HepG2 (cell line): ENCODE results near the gene SGF29. TPM values are rescaled to one million over a fixed set of nuclear protein-coding genes. Genes with fewer than 3 reads are reported as not detected.

Experiments used
- ADNP ChIP-seq: sonication (generic); formaldehyde crosslinking; IDR thresholded peaks from 2 replicates; pipeline ENCODE4 v1.4.0; 2020; ENCODE audit warnings: missing genetic modification reagents
- AGO2 ChIP-seq: fragments of 200-400 bp; formaldehyde crosslinking; optimal IDR thresholded peaks from 2 replicates; pipeline ENCODE3; 2017; ENCODE audit warnings: mild to moderate bottlenecking, low read depth, low read length, moderate library complexity
- CENPT ChIP-seq: sonication (generic); formaldehyde crosslinking; IDR thresholded peaks from 2 replicates; pipeline ENCODE4 v1.8.0; 2022; ENCODE audit warnings: low read depth, mild to moderate bottlenecking, moderate library complexity, missing genetic modification reagents
- HDAC2 ChIP-seq: sonication (generic); formaldehyde crosslinking; IDR thresholded peaks from 2 replicates; pipeline ENCODE4 v1.4.0; 2020; ENCODE audit warnings: missing genetic modification reagents
- MED13 ChIP-seq: sonication (generic); formaldehyde crosslinking; IDR thresholded peaks from 2 replicates; pipeline ENCODE4 v1.5.0; 2020; ENCODE audit warnings: missing genetic modification reagents
- RBM39 ChIP-seq: fragments of 200-400 bp; formaldehyde crosslinking; IDR thresholded peaks from one replicate; pipeline ENCODE4 v1.6.1; 2018; ENCODE audit warnings: antibody characterized with exemption, mild to moderate bottlenecking, low read depth, low read length; ENCODE audit not compliant: poor library complexity, severe bottlenecking
- TSC22D2 ChIP-seq: sonication (generic); formaldehyde crosslinking; IDR thresholded peaks from 2 replicates; pipeline ENCODE4 v1.5.1; 2020; ENCODE audit warnings: missing genetic modification reagents, mild to moderate bottlenecking, borderline replicate concordance
- YY1 ChIP-seq: IDR thresholded peaks from 2 replicates; pipeline ENCODE4 v1.6.1; 2011; ENCODE audit warnings: low read length, low read depth, moderate library complexity, mild to moderate bottlenecking; ENCODE audit not compliant: insufficient read depth, insufficient replicate concordance
- ZEB1 ChIP-seq: IDR thresholded peaks from 2 replicates; pipeline ENCODE4 v1.6.1; 2012; ENCODE audit warnings: mild to moderate bottlenecking, low read depth, inconsistent platforms; ENCODE audit not compliant: insufficient replicate concordance
- polyA plus RNA-seq, 8 experiments: library from polyadenylated mRNA; depleted of rRNA in 3 of 8; stranded (reverse) in 7 of 8; unstranded in 1 of 8; fragments of >200 nt; fragmentation: Illumina TruSeq in 4 of 8; extraction: Trizol in 4 of 8; gene quantifications; 2 replicates each; pipeline versions ENCODE4 v1.2.1 to v1.2.3, GENCODE V29; 2011 to 2016; ENCODE audit warnings: low read depth in 4 of 8, missing spikeins in 1 of 8, mixed read lengths in 1 of 8; ENCODE audit not compliant: insufficient read depth in 1 of 8
- total RNA-seq, 5 experiments: library from RNA; depleted of rRNA; stranded (reverse); fragments of >200 nt; fragmentation: Illumina TruSeq; extraction: Trizol; gene quantifications; 2 replicates each; pipeline ENCODE4 v1.2.3, GENCODE V29; 2016; ENCODE audit warnings: low read depth in 1 of 5
- TF ChIP-seq, protein P1 (sequence below): sonication (generic); formaldehyde crosslinking; conservative IDR thresholded peaks from 2 replicates; pipeline ENCODE4 v1.8.0; 2022; ENCODE audit warnings: mild to moderate bottlenecking, moderate library complexity, missing genetic modification reagents
- TF ChIP-seq, protein P2 (sequence below): sonication (generic); formaldehyde crosslinking; IDR thresholded peaks from 2 replicates; pipeline ENCODE4; 2020; ENCODE audit warnings: missing genetic modification reagents, mild to moderate bottlenecking, borderline replicate concordance
- TF ChIP-seq, protein P3 (sequence below): sonication (generic); formaldehyde crosslinking; IDR thresholded peaks from 2 replicates; pipeline ENCODE4 v1.4.0; 2020; ENCODE audit warnings: low read depth, mild to moderate bottlenecking, missing genetic modification reagents
- TF ChIP-seq, protein P4 (sequence below), 2 experiments: sonication (generic) in 1 of 2; formaldehyde crosslinking in 1 of 2; IDR thresholded peaks; 2 replicates each; pipeline versions ENCODE4 v1.5.1 to v1.6.1; 2011 to 2020; ENCODE audit warnings: borderline replicate concordance in 1 of 2, low read depth in 1 of 2, low read length in 1 of 2, mild to moderate bottlenecking in 1 of 2, missing genetic modification reagents in 1 of 2, moderate library complexity in 1 of 2
- TF ChIP-seq, protein P5 (sequence below): sonication (generic); formaldehyde crosslinking; conservative IDR thresholded peaks from 2 replicates; pipeline ENCODE4 v1.4.0; 2020; ENCODE audit warnings: mild to moderate bottlenecking, missing genetic modification reagents, moderate library complexity

The SGF29 gene
- total and polyA plus RNA-seq, 2 of the 13 experiments (the other 11 are each of a cell fraction or from before 2014, with no cell fraction given), result 5.0 to 29.4 TPM

DNA sequence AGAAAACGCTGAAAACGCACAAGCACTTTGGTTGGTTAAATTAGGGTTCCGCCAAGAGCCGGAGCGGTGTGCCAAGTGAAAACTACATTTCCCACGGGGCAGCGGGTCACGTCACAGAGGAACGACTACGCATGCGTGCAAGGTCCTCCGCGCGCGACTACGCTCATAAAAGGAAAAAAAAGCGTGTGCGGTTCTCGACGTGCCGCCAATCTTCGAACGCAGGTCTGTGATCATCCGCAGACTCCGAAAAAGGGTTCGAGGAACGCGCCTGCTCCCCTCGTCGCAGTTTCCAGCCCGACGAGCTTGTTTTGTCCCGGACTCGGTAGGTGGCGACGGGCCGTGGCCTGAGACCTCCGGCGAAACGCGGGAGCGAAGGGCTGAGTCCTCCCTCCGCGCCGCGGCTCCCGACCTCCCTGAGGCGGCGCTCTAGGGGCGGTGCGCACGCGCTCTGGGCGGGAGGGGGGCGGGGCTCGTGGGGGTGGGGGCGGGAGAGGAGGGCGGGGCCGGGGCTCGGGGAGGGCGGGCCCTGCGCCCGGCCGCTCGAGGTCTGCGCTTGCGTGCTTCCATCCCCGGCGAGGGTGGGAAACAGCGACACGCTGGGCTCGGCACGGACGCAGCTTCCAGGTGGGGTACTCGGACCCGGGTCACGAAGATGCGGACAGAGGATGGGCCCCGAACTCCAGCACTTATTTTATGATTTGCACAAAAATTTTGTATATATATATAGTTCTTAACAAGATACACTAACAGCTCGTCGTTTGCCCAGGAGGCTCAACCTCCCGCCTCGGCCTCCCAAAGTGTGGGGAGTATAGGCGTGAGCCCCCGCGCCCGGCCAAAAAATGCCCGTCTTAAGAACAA lies at the start of gene SGF29 (continued):
- TF ChIP-seq CENPT (CRISPR knock-in tag) (peak; percentile 98), MED13 (peak; percentile 20; the same call in 1 of the 2 replicates), RBM39 (peak; percentile 87), ADNP (CRISPR knock-in tag) (peak; percentile 40; the same call in 1 of the 2 replicates), AGO2 (peak; percentile 90), ZEB1 (no peak), YY1 (peak; percentile 76), HDAC2 (CRISPR knock-in tag) (peak; percentile 84), TSC22D2 (CRISPR knock-in tag) (no peak)
- TF ChIP-seq, protein P1, sequence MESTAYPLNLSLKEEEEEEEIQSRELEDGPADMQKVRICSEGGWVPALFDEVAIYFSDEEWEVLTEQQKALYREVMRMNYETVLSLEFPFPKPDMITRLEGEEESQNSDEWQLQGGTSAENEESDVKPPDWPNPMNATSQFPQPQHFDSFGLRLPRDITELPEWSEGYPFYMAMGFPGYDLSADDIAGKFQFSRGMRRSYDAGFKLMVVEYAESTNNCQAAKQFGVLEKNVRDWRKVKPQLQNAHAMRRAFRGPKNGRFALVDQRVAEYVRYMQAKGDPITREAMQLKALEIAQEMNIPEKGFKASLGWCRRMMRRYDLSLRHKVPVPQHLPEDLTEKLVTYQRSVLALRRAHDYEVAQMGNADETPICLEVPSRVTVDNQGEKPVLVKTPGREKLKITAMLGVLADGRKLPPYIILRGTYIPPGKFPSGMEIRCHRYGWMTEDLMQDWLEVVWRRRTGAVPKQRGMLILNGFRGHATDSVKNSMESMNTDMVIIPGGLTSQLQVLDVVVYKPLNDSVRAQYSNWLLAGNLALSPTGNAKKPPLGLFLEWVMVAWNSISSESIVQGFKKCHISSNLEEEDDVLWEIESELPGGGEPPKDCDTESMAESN, result peak; percentile 96
- TF ChIP-seq, protein P2, sequence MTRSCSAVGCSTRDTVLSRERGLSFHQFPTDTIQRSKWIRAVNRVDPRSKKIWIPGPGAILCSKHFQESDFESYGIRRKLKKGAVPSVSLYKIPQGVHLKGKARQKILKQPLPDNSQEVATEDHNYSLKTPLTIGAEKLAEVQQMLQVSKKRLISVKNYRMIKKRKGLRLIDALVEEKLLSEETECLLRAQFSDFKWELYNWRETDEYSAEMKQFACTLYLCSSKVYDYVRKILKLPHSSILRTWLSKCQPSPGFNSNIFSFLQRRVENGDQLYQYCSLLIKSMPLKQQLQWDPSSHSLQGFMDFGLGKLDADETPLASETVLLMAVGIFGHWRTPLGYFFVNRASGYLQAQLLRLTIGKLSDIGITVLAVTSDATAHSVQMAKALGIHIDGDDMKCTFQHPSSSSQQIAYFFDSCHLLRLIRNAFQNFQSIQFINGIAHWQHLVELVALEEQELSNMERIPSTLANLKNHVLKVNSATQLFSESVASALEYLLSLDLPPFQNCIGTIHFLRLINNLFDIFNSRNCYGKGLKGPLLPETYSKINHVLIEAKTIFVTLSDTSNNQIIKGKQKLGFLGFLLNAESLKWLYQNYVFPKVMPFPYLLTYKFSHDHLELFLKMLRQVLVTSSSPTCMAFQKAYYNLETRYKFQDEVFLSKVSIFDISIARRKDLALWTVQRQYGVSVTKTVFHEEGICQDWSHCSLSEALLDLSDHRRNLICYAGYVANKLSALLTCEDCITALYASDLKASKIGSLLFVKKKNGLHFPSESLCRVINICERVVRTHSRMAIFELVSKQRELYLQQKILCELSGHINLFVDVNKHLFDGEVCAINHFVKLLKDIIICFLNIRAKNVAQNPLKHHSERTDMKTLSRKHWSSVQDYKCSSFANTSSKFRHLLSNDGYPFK (CRISPR knock-in tag), result peak; percentile 74
- TF ChIP-seq, protein P3, sequence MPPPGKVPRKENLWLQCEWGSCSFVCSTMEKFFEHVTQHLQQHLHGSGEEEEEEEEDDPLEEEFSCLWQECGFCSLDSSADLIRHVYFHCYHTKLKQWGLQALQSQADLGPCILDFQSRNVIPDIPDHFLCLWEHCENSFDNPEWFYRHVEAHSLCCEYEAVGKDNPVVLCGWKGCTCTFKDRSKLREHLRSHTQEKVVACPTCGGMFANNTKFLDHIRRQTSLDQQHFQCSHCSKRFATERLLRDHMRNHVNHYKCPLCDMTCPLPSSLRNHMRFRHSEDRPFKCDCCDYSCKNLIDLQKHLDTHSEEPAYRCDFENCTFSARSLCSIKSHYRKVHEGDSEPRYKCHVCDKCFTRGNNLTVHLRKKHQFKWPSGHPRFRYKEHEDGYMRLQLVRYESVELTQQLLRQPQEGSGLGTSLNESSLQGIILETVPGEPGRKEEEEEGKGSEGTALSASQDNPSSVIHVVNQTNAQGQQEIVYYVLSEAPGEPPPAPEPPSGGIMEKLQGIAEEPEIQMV (CRISPR knock-in tag), result peak; percentile 92; the same call in 1 of the 2 replicates
- TF ChIP-seq, protein P4, sequence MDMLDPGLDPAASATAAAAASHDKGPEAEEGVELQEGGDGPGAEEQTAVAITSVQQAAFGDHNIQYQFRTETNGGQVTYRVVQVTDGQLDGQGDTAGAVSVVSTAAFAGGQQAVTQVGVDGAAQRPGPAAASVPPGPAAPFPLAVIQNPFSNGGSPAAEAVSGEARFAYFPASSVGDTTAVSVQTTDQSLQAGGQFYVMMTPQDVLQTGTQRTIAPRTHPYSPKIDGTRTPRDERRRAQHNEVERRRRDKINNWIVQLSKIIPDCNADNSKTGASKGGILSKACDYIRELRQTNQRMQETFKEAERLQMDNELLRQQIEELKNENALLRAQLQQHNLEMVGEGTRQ (IDR thresholded peaks at IDR 0.05; ENCODE audit: low read depth, low read length), result no peak
- TF ChIP-seq, protein P4 (CRISPR knock-in tag; IDR thresholded peaks at IDR 0.05; ENCODE audit: borderline replicate concordance), result peak; percentile 70; the same call in 1 of the 2 replicates
- TF ChIP-seq, protein P5, sequence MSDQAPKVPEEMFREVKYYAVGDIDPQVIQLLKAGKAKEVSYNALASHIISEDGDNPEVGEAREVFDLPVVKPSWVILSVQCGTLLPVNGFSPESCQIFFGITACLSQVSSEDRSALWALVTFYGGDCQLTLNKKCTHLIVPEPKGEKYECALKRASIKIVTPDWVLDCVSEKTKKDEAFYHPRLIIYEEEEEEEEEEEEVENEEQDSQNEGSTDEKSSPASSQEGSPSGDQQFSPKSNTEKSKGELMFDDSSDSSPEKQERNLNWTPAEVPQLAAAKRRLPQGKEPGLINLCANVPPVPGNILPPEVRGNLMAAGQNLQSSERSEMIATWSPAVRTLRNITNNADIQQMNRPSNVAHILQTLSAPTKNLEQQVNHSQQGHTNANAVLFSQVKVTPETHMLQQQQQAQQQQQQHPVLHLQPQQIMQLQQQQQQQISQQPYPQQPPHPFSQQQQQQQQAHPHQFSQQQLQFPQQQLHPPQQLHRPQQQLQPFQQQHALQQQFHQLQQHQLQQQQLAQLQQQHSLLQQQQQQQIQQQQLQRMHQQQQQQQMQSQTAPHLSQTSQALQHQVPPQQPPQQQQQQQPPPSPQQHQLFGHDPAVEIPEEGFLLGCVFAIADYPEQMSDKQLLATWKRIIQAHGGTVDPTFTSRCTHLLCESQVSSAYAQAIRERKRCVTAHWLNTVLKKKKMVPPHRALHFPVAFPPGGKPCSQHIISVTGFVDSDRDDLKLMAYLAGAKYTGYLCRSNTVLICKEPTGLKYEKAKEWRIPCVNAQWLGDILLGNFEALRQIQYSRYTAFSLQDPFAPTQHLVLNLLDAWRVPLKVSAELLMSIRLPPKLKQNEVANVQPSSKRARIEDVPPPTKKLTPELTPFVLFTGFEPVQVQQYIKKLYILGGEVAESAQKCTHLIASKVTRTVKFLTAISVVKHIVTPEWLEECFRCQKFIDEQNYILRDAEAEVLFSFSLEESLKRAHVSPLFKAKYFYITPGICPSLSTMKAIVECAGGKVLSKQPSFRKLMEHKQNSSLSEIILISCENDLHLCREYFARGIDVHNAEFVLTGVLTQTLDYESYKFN, result peak; percentile 60; the same call in 1 of the 2 replicates
